Neuron (in vitro differentiated cells): ENCODE results near the gene NHEJ1.

Source experiments
- H2AFZ ChIP-seq: one replicate; pipeline ENCODE4 v1.6.1; 2013; ENCODE audit warnings: low read depth, mild to moderate bottlenecking, inconsistent platforms, low read length, moderate library complexity
- H3K27me3 ChIP-seq: one replicate; pipeline ENCODE4 v1.6.1; 2013; ENCODE audit warnings: low read length; ENCODE audit not compliant: insufficient read depth
- H3K36me3 ChIP-seq: one replicate; pipeline ENCODE4 v1.6.1; 2013; ENCODE audit warnings: low read length; ENCODE audit not compliant: insufficient read depth
- H3K4me1 ChIP-seq: one replicate; pipeline ENCODE4 v1.6.1; 2013; ENCODE audit warnings: low read length; ENCODE audit not compliant: insufficient read depth
- H3K4me3 ChIP-seq: 2 replicates; pipeline ENCODE4 v1.5.1; 2013; ENCODE audit warnings: mild to moderate bottlenecking, low read length, moderate library complexity
- H3K9me3 ChIP-seq: one replicate; pipeline ENCODE4 v1.6.1; 2013; ENCODE audit warnings: low read length

Gene NHEJ1

GRCh38 chr2:219057709-219058540, 102.7 kb downstream of the NHEJ1 start:
- peak overlapping the region; percentile 12 for H3K4me3 ChIP-seq
- H3K9me3 ChIP-seq = no peaks in the 10 kb centered on the region

DNA sequence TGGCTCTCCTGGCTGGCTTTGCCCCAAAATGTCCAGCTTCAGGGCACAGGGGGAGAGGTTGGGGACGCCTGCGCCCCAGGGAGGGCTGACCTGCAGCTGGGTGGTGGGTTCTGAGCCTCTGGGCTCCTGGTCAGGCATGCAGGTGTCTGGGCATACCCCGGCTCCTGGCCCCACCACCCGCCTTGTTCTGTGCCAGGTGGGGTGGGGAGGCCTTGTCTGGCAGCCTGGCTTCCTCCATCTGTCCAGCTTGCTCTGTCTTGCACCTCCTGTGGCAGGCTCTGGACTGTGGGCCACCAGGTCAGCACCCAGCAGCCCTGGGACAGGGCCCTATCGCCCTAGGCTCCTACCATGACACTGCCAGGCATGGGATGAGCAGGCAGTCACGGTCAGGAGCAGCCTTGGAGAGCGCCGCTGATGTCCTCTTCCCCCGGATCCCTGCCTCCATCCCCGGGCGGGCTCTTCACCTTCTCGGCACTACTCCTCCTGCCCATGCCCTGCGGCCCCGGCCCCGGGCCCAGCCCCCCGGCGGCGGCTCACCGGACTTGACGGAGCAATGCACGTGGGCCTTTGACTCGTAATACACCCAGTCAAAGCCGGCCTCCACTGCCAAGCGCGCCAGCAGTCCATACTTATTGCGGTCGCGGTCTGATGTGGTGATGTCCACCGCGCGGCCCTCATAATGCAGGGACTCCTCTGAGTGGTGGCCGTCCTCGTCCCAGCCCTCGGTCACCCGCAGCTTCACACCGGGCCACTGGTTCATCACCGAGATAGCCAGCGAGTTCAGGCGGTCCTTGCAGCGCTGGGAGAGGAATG, 103.5 kb downstream of the NHEJ1 start:
- H3K36me3 ChIP-seq = no peaks in the 10 kb centered on the region
- peak overlapping the region; percentile 12 for H3K4me3 ChIP-seq
- peaks cover 91% of the 10 kb centered on the region for H3K27me3 ChIP-seq
- H3K9me3 ChIP-seq = no peaks in the 10 kb centered on the region
- H2AFZ ChIP-seq = peak overlapping the region; percentile 26
- peaks cover 8% of the 10 kb centered on the region for H3K4me1 ChIP-seq

More at GRCh38 chr2:219057709-219058540, 102.7 kb downstream of the NHEJ1 start:
- no peaks in the 10 kb centered on the region for H3K36me3 ChIP-seq
- H3K4me1 ChIP-seq = peaks cover 8% of the 10 kb centered on the region
- H3K27me3 ChIP-seq = peaks cover 90% of the 10 kb centered on the region
- H2AFZ ChIP-seq = peak overlapping the region; percentile 26

DNA sequence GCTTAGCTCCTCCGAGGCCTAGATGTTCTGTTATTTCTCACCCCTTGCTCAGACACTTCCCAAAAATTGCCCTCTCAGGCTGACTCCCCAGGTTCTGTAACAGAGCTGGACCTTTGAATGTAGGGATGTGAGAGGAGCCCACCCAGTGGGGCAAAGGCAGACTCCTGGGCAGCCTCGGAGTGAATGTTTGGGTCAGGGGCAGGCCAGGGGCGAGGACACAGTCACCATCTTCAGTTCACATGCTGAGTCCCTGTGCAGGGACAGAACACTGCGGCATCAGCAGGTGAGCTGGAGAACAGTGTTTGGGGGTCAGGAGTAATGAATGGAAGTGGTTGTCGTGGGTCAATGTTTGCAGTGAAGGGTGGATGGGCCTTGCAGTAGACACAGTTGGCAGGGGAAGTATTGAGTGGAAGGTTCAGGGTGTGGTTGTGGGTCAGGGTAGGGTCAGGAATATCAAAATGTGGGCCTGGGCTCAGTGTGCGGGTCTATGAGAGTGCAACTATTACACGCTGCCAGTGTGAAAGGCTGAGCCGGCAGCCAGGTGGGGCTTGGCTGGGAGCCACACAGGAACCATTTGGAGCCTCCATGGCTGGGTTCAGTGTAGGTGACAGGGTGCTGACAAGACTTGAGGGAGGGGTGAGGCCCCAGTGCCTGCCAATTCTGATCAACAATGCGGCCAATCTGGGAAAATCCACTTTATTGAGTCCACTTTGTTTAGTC, 104.3 kb downstream of the NHEJ1 start:
- Histone ChIP-seq H3K4me1 (peaks cover 8% of the 10 kb centered on the region), H3K9me3 (no peaks in the 10 kb centered on the region), H3K36me3 (no peaks in the 10 kb centered on the region), H2AFZ (no peak overlapping the region), H3K4me3 (no peak overlapping the region), H3K27me3 (peaks cover 87% of the 10 kb centered on the region)

DNA sequence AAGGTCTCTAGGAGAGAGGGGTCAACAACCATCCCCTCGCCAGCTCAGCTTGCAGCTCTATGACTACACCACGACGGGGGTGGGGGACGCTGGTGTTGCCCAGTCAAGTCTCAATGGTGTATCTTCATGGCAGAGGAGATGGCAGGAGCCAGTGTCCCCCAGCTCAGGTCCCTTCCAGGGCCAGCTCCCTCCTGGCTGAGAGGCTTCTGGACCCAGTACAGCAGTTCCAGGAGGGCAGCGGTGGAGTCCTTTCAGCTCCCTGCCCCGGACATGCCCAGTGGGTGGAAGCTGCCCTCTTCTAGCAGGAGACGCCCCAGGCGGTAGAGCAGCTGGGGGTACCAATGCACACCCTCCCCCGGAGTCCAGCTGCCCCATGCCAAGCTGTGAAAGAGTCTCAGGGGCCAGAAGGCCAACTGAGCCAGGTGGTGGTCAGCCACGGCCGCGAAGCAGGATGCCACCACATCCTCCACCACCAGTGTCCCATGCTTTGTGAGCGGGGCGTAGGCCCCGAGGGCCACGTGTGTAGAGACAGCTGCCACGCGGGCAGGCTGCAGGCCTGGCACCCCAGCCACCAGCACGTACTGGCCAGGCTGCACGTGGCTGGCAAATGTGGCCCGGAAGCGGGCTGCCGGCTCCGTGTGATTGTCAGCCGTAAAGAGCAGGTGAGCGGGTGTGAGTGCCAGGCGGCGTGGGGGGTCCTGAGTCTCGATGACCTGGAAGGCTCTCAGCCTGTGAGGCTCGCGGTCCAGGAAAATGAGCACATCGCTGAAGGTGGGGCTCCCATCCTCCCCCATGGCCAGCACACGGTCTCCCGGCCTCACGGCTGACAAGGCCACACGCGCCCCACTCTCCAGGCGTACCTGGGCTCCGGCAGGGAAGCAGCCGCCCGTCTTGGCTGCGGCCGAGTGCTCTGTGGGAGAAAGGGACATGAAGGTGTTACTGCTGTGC, 105.4 kb downstream of the NHEJ1 start:
- H2AFZ ChIP-seq = no peak overlapping the region
- H3K27me3 ChIP-seq = peaks cover 86% of the 10 kb centered on the region
- no peaks in the 10 kb centered on the region for H3K36me3 ChIP-seq
- H3K4me1 ChIP-seq = peaks cover 8% of the 10 kb centered on the region
- no peak overlapping the region for H3K4me3 ChIP-seq
- H3K9me3 ChIP-seq = no peaks in the 10 kb centered on the region

DNA sequence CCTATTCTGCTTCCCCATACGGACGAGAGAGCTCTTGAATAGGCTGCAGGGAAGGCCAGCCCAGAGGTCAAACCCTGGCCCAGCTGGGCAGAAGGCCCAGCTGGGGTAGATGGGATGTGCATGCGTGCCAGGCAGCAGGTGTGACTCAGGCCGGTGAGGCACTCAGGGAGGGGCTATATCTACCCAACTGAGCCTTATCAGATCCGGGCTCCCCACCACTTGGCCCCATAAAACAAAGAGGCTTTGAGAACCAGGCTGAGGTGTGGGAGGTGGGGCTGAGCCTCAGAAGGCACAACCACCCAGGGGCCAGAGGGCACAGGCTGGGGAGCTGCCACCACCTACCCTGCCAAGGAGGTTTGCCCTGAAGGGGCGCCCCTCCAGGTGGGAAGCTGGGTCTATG, 111.3 kb downstream of the NHEJ1 start:
- no peak overlapping the region for H3K4me3 ChIP-seq
- no peaks in the 10 kb centered on the region for H3K36me3 ChIP-seq
- no peaks in the 10 kb centered on the region for H3K9me3 ChIP-seq
- no peak overlapping the region for H2AFZ ChIP-seq
- no peaks in the 10 kb centered on the region for H3K4me1 ChIP-seq
- H3K27me3 ChIP-seq = peaks cover 49% of the 10 kb centered on the region

DNA sequence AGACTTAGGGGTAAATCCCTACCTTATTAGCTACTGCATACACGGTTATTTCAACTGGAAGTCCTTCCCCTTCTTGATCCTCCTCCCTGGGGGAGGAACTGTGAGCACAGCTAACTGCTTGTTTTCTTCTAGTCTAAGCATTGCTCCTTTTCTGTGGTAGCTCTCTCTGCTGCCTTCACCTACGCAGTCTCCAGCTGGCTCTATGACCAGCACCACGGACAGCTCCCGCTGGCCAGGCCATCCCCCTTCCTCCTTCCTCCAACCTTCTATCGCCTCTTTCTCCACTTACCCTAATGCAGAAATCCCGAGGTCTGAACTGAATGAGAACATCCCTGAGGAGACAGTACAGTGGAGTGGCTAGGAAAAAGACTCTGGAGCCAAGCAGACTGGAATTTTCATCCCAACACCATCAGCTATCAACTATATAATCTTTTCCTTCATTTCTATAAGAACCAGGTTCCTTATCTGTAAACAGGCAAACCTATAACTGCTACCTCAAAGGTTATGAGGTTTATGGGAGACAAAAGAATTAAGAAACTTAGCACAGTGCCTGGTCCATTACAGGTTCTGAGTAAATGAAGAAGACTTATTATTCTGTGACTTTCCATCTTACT, 114.6 kb downstream of the NHEJ1 start:
- Histone ChIP-seq H3K27me3 (peaks cover 28% of the 10 kb centered on the region), H3K4me3 (no peak overlapping the region), H2AFZ (no peak overlapping the region), H3K9me3 (no peaks in the 10 kb centered on the region), H3K4me1 (peaks cover under 1% of the 10 kb centered on the region), H3K36me3 (no peaks in the 10 kb centered on the region)

- peaks cover 9% of the 10 kb centered on the region for H3K4me1 ChIP-seq
- peaks cover 11% of the 10 kb centered on the region for H3K27me3 ChIP-seq
- no peaks in the 10 kb centered on the region for H3K9me3 ChIP-seq
- no peak overlapping the region for H3K4me3 ChIP-seq
- no peaks in the 10 kb centered on the region for H3K36me3 ChIP-seq
- H2AFZ ChIP-seq = no peak overlapping the region
Measured at GRCh38 chr2:219042750-219043149, 117.9 kb downstream of the NHEJ1 start.

DNA sequence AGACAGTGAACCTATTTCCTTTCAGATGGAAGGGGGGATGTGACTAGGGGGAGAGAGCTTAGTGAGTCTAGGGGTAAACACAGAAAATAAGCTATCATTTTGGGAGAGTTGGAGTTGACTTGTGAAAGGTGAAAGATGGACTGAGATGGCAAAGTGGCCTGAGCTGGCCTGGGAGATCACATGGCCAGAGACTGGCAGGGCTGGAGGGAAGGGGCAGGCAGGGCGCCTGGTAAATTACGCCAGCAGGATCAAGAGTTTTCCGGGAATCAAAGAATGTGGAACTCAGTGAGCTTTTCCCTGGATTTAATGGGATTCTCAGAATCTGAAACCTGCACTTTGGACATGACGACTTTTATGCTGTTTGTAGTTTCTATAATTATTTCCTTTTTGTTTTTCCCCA, 118.5 kb downstream of the NHEJ1 start:
- peaks cover 6% of the 10 kb centered on the region for H3K27me3 ChIP-seq
- peaks cover 9% of the 10 kb centered on the region for H3K4me1 ChIP-seq
- no peak overlapping the region for H3K4me3 ChIP-seq
- no peak overlapping the region for H2AFZ ChIP-seq
- no peaks in the 10 kb centered on the region for H3K36me3 ChIP-seq
- no peaks in the 10 kb centered on the region for H3K9me3 ChIP-seq

DNA sequence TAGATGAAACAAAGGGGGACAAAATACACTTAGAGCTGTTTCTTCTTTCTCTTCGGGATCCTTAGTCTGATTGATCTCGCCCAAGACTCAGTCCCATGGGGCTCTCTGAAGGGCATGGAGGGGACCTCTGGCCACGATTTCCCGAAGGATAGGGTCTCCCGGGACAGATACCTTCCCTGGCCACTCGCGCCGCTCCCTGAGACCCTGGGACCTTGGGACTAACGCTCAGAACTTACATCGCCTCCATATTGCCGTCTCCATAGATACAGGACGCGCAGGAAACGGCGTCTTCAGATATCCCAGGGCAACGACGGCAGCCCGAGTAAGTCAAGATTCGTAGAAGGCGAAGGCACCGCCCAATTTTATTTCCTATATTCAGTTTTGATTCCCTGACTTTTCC, 119.4 kb downstream of the NHEJ1 start, which contains the start of gene CFAP65:
CFAP65 (minus strand) TSS at position 265 of the 400 bp plus-strand sequence. CDS start 2,468 bp downstream, outside the sequence.
- Histone ChIP-seq H3K4me1 (peaks cover 9% of the 10 kb centered on the region), H3K27me3 (peaks cover 3% of the 10 kb centered on the region), H3K36me3 (no peaks in the 10 kb centered on the region), H3K9me3 (no peaks in the 10 kb centered on the region), H3K4me3 (peak within 1 kb of the TSS; percentile 87), H2AFZ (peak within 1 kb of the TSS; percentile 75)

DNA sequence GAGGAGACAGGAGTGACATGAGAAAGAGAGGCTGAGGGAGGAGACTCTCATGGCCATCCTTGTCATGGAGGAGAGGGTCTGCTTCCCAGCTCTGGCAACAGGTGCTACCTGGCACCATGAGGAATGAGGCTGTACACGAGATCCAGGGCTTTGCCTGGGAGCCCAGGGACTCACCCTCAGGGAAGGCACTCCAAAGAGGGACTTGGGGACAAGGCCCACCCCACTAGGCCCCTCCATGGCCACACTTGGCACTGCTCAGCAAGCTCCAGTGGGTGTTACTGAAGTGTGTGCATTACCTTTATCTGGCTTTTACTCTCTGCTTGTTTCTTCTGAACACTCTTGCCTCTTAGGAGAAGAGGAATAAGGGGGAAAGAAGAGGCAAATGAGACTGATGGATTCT, 122.0 kb downstream of the NHEJ1 start:
- H3K9me3 ChIP-seq = no peaks in the 10 kb centered on the region
- H2AFZ ChIP-seq = no peak overlapping the region
- no peaks in the 10 kb centered on the region for H3K36me3 ChIP-seq
- peaks cover 3% of the 10 kb centered on the region for H3K27me3 ChIP-seq
- H3K4me1 ChIP-seq = peaks cover 9% of the 10 kb centered on the region
- H3K4me3 ChIP-seq = no peak overlapping the region

DNA sequence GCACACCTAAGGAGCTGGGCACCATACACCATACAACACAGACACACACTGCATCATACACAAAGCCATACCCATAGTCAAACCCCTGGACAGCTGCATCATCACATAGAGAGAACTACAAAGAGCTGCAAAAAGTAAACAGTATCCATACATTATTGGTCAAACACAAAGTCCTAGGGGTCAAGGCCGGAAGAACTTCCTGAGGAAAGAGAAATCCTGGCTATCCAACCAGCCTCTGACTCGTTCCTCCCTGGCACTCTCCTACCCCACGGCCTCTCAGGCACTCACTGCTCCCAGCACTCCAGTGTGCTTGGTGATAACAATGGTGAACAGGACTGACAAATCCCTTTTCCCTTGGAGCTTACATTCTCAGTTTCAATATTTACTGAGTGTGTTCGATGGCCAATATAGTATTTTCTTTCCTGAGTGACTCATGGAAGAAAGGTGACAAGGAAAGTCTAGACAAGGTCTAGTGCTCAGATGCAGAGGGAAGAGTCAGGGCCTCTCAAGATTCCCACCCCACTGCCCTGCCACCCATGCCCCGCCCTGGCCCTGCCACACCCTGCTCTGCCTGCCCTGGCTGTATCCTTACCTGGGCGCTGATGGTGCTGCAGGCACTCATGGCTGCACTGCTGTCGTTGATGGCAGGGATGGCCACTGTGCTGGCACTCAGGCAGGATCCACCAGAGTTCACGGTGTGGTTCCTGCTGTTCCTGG, 122.7 kb downstream of the NHEJ1 start:
- H2AFZ ChIP-seq = no peak overlapping the region
- no peaks in the 10 kb centered on the region for H3K36me3 ChIP-seq
- peaks cover 3% of the 10 kb centered on the region for H3K27me3 ChIP-seq
- H3K4me3 ChIP-seq = no peak overlapping the region
- H3K4me1 ChIP-seq = peaks cover 9% of the 10 kb centered on the region
- H3K9me3 ChIP-seq = no peaks in the 10 kb centered on the region
